OCI-LY3 (cell line): ENCODE results near the gene RPL6.

Experiments used
- CTCF ChIP-seq: fragments of 200-600, 300-600 bp; sonication (generic); IDR thresholded peaks from 2 replicates; pipeline ENCODE4 v1.5.1; 2014; ENCODE audit warnings: antibody characterized with exemption, low read length, low read depth
- EZH2phosphoT487 ChIP-seq: fragments of 200-600 bp; shearing (Covaris generic); IDR thresholded peaks from 2 replicates; pipeline ENCODE4 v1.6.1; 2018; ENCODE audit warnings: antibody characterized with exemption, mixed run types, low read depth

GRCh38 chr12:112406519-112407488 is 2.6 kb downstream of the RPL6 start:
- no peak for TF ChIP-seq CTCF
- no peak for TF ChIP-seq EZH2phosphoT487
